Measurements from ENCODE around the gene C14orf93. TPM values are rescaled to one million over a fixed set of nuclear protein-coding genes. Genes with fewer than 3 reads are reported as not detected.
A peak's percentile ranks its signal among the peaks of the same experiment; 100 is the strongest.

Gene C14orf93
- total RNA-seq, 1 experiment from 2014 or later: 7.2 TPM

DNA sequence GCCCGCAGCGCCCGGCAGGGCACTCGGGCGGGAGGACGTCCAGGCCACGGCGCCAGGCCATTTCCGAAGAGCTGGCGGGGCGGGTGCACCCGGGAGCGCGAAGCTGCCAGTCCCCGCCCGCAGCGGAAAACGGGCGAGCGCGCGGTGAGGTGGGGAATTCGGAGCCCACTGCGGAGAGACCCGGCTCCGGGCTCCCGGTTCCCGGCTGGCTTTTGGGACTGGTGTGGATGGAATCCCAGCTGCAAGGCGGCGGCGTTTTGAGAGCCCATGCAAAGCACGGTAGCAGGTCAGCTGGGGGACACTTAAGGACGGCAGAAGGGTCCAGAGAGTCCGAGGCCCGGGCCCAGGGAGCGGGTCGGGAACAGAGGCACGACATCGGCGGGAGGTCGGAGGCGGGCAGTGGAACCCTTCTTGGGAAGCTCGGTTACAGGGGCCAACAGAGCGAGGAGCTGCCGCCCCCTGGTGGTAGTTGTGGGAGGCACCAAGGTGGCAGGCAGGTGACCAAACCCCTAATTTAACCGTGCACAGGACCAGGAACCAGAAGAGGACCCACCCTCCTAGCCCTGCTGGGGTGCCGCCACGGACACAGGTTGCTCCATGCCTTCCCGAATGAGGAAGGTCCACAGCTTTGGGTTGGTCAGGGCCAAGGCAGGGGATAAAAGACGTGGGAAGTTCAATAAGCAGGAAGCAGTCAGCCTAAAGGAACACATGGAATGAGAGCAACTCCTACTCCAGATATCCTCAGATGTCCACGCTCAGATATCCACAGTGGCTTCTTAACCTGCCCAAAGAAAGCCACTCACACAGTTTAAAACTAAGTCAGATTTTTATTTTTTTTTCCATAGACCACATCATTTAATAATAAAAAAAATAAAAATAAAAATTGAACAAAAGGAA, 48.1 kb upstream of the C14orf93 start:
- Mint-ChIP-seq H3K36me3 (ENCODE audit: insufficient read depth, unreplicated experiment) (peaks cover 61% of the 10 kb centered on the region), H3K4me3 (ENCODE audit: unreplicated experiment) (peak overlapping the region; percentile 85)
- POLR2A ChIA-PET: interaction anchor here (0.6 to 1.3 kb wide), 10 partner anchors 11 to 101 kb away, joined by 3 to 12 read pairs (median 5); partner anchors contain the start of genes ACIN1, AJUBA, C14orf119 and HAUS4

DNA sequence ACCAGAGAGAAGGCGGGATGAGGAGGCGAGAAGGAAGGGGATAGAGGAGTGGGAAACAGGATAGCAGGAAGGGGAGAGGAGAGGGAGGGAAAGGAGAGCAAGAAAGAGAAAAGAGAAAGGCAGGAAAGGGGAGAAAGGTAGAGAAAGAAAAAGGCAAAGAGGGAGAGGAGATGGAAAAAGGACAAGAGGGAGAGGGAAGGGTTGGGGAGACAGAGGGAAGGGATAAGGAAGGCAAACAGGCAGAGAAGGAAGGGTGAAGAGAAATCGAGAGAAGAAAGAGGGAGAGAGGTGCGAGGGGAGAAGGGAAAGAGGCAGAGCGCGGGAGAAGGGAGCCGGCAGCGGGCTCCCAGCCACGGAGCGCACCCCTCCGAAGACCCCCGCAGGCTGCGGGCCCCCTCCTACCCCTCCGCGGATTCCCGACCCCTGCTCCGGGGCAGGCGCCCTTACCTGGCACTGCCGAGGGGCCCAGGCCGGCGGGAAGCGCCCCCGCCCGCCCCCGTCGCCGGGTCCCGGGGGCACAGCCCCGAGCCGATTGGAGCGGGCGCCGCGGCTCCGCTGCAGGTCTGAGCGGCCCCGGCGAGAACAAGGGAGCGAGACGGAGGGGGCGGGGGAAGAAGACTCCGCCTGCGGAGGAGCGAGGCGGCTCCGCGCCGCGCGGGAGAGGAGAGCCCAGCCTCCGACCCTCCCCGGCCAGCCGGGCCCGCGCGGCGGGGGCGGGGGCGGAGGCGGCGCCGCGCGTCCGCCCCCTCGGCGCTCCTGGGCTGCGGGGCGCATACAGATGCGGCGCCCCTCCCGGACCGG, 47.2 kb upstream of the C14orf93 start, which contains the start of gene CDH24:
TSS of gene CDH24 (minus strand) at position 565 of the 801 bp plus-strand sequence. CDS start 1,787 bp downstream, outside the sequence.
- intact Hi-C loops (cut with micrococcal nuclease; ENCODE audit: unreplicated experiment): loop anchor here (1.0 to 5.0 kb wide), 4 partner anchors 50 to 500 kb away; partner anchors contain the start of gene PRMT5
- no peaks in the 10 kb centered on the region for H3K9me3 ChIP-seq
- ChIA-PET CTCF (interaction anchor here (0.6 to 4.2 kb wide), 24 partner anchors 11 to 100 kb away, joined by 3 to 102 read pairs (median 7); partner anchors contain the start of genes ACIN1, AJUBA, C14orf119 and HAUS4), POLR2A (interaction anchor here (0.6 to 1.7 kb wide), 9 partner anchors 37 to 79 kb away, joined by 3 to 7 read pairs (median 5); partner anchors contain the start of genes ACIN1, AJUBA and C14orf119)
- DNase-seq: peak; percentile 82 to 86
- peaks cover 3% of the 10 kb centered on the region; the same call in 1 of the 2 replicates for H3K36me3 ChIP-seq (ENCODE audit: control insufficient read depth, insufficient read depth, low read length)
- H3K9me3 Mint-ChIP-seq (ENCODE audit: unreplicated experiment): no peaks in the 10 kb centered on the region
- peak within 1 kb of the TSS; percentile 56 for H3K4me3 ChIP-seq (ENCODE audit: low read depth, low read length)
- TF ChIP-seq, protein P1, sequence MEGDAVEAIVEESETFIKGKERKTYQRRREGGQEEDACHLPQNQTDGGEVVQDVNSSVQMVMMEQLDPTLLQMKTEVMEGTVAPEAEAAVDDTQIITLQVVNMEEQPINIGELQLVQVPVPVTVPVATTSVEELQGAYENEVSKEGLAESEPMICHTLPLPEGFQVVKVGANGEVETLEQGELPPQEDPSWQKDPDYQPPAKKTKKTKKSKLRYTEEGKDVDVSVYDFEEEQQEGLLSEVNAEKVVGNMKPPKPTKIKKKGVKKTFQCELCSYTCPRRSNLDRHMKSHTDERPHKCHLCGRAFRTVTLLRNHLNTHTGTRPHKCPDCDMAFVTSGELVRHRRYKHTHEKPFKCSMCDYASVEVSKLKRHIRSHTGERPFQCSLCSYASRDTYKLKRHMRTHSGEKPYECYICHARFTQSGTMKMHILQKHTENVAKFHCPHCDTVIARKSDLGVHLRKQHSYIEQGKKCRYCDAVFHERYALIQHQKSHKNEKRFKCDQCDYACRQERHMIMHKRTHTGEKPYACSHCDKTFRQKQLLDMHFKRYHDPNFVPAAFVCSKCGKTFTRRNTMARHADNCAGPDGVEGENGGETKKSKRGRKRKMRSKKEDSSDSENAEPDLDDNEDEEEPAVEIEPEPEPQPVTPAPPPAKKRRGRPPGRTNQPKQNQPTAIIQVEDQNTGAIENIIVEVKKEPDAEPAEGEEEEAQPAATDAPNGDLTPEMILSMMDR (IDR thresholded peaks at IDR 0.05; ENCODE audit: insufficient read depth in 1 of 2, low read depth in 1 of 2, low read length in 1 of 2, severe bottlenecking in 1 of 2, unreplicated experiment in 1 of 2): no peak
- H3K27me3 Mint-ChIP-seq (ENCODE audit: insufficient read depth, unreplicated experiment): no peaks in the 10 kb centered on the region
- peaks cover 53% of the 10 kb centered on the region for H3K36me3 Mint-ChIP-seq (ENCODE audit: insufficient read depth, unreplicated experiment)
- peak within 1 kb of the TSS; percentile 75 for H3K27ac Mint-ChIP-seq (ENCODE audit: unreplicated experiment)
- peaks cover 9% of the 10 kb centered on the region for H3K4me1 ChIP-seq
- BruUV-seq (replicated peaks): no TSS peak
- no peaks in the 10 kb centered on the region for H3K27me3 ChIP-seq (replicated peaks; ENCODE audit: control insufficient read depth, insufficient read depth, low read length)
- peaks cover 15% of the 10 kb centered on the region for H3K4me1 Mint-ChIP-seq (ENCODE audit: low read depth, unreplicated experiment)
- H3K4me3 Mint-ChIP-seq (ENCODE audit: unreplicated experiment): peak within 1 kb of the TSS; percentile 85

More for the DNA sequence above, 48.1 kb upstream of the C14orf93 start:
- Mint-ChIP-seq H3K27me3 (ENCODE audit: insufficient read depth, unreplicated experiment) (no peaks in the 10 kb centered on the region), H3K27ac (ENCODE audit: unreplicated experiment) (peak overlapping the region; percentile 68), H3K9me3 (ENCODE audit: unreplicated experiment) (no peaks in the 10 kb centered on the region), H3K4me1 (ENCODE audit: low read depth, unreplicated experiment) (peaks cover 23% of the 10 kb centered on the region)
- DNase-seq: peak; percentile 91 to 94
- H3K4me3 ChIP-seq (ENCODE audit: low read depth, low read length): peak overlapping the region; percentile 56
- H3K4me1 ChIP-seq: peaks cover 18% of the 10 kb centered on the region
- peaks cover 5% of the 10 kb centered on the region for H3K36me3 ChIP-seq (ENCODE audit: control insufficient read depth, insufficient read depth, low read length)
- CTCF ChIA-PET: interaction anchor here (0.7 to 4.2 kb wide), 18 partner anchors 10 to 229 kb away, joined by 3 to 102 read pairs (median 6); partner anchors contain the start of genes ACIN1, AJUBA, C14orf119 and HAUS4
- TSS peak; percentile 19 for BruUV-seq (replicated peaks)
- intact Hi-C loops (cut with micrococcal nuclease; ENCODE audit: unreplicated experiment): loop anchor here (1.0 to 5.0 kb wide), 4 partner anchors 64 to 501 kb away; partner anchors contain the start of gene PRMT5
- no peaks in the 10 kb centered on the region for H3K27me3 ChIP-seq (replicated peaks; ENCODE audit: control insufficient read depth, insufficient read depth, low read length)
- no peaks in the 10 kb centered on the region for H3K9me3 ChIP-seq
- TF ChIP-seq, protein P1 (IDR thresholded peaks at IDR 0.05; ENCODE audit: insufficient read depth in 1 of 2, low read depth in 1 of 2, low read length in 1 of 2, severe bottlenecking in 1 of 2, unreplicated experiment in 1 of 2): peak; percentile 93 to 96
